ENCODE results near the gene KRTAP5-6.

DNA sequence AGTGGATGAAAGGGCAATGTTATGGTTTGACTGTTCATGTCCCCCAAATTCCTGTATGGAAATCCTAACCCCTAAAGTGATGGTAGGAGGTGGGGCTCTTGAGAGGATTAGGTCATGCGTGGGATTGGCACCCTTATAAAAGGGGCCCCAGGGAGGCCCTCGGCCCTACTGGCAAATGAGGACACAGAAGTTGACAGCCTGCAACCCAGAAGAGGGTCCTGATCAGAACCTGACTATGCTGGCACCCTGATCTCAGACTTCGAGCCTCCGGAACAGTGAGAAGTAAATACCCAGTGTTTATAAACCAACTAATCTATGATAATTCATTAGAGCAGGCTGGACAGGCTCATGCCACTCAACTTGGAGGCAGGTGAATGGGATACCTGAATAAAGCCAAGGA is 44.7 kb downstream of the KRTAP5-6 start:
- no peak for TF ChIP-seq POLR2A (IDR thresholded peaks at IDR 0.05)
- TF ChIP-seq, protein P1, sequence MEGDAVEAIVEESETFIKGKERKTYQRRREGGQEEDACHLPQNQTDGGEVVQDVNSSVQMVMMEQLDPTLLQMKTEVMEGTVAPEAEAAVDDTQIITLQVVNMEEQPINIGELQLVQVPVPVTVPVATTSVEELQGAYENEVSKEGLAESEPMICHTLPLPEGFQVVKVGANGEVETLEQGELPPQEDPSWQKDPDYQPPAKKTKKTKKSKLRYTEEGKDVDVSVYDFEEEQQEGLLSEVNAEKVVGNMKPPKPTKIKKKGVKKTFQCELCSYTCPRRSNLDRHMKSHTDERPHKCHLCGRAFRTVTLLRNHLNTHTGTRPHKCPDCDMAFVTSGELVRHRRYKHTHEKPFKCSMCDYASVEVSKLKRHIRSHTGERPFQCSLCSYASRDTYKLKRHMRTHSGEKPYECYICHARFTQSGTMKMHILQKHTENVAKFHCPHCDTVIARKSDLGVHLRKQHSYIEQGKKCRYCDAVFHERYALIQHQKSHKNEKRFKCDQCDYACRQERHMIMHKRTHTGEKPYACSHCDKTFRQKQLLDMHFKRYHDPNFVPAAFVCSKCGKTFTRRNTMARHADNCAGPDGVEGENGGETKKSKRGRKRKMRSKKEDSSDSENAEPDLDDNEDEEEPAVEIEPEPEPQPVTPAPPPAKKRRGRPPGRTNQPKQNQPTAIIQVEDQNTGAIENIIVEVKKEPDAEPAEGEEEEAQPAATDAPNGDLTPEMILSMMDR (IDR thresholded peaks at IDR 0.05 in 4 of 5, conservative IDR thresholded peaks at IDR 0.05 in 1 of 5) = no peak

Data from gastrocnemius medialis (tissue), 4 donors.